ENCODE results near the gene GHR. TPM values are rescaled to one million over a fixed set of nuclear protein-coding genes. Genes with fewer than 3 reads are reported as not detected.

GHR gene
- total RNA-seq = under 0.01 TPM

DNA sequence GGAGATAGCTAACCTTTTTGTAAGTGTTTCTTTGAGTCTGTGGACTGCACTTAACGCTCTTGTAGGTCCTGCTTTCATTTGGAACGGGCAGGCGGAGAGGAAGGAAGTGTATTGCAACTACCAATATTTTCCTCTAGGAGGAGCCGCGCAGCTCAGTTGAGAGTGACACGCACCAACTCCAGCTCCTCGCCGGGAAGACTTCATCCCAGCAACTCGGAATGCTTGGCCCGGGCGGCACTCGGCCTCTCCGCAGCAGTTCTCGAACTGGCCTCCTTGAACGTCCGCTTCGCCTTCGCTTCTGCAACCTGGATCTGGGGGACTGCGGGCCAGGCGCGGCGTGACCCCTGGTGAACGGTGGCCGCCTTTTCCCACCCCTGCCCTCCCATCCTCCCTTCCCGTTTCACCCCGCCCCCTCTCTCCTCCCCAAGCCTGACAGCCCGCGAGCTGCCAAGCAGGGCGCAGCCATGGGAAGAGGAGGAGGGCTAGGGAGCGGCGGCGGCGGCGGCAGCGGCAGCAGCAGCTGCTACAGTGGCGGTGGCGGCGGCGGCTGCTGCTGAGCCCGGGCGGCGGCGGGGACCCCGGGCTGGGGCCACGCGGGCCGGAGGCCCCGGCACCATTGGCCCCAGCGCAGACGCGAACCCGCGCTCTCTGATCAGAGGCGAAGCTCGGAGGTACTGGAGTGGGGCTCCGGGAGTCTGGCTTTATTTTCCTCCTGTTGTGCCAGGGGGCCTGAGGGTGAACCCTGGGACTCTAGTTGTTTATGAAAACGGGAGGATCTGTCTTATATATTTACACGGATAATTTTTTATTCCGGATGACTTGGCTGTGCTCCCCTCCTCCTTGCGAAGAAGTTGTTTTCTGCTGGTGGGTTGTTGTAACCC lies at the start of gene GHR:
Gene GHR (plus strand): TSS at position 155 of the 881 bp plus-strand sequence. CDS start 142,436 bp downstream, outside the sequence.
- peak in 2 of 3 donors; percentile 46 to 70 for DNase-seq (ENCODE audit: low read depth in 2 of 3, low spot score in 2 of 3)

DNA sequence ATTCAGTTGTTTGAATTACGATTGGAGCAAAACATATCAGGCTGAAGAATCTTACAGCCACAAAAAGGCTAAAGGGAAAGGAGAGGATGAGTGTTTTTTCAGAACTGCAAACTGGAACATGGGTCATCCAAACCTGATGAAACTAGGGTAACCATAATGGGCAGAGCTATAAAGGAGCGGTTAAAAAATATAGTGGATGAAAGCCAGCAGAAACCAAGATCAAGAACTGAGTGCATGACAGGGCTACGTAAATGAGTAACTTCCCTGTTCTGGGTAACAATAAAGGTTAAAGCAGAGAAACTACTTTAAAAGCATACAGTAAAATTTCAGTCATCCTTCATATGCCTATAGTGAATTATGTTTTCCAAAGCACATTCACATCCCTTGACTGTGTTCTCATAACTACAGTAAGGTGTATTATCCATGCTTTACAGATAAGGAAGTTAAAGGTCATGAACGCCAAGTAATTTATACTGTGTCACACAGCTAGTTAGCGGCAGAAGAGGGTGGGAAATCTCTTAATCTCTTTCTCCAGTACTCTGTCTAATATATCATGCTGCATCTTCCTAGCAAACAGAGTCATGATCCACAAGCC lies 48.5 kb upstream of the GHR start:
- no peak for DNase-seq (ENCODE audit: low read depth in 2 of 3, low spot score in 2 of 3)

DNA sequence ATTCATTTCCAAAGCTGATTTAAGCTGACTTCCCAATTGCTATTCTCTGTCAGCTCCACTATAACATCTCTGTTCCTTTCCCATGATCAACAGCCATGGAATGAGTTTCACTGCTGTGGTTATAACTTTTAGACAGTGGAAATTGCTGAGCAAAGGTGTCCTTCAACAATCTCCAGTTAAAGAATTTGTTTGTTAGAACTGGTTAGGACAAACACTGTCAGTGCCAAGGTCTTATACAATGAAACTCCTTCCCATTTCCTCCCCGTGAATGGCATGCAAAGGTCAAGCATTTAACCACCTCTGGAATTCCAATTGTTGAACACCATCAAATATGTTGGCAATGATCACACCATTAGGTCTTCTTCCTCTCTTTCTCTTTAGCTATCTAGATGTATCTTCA lies 45.7 kb upstream of the GHR start:
- DNase-seq (ENCODE audit: low read depth in 2 of 3, low spot score in 2 of 3) = no peak

DNA sequence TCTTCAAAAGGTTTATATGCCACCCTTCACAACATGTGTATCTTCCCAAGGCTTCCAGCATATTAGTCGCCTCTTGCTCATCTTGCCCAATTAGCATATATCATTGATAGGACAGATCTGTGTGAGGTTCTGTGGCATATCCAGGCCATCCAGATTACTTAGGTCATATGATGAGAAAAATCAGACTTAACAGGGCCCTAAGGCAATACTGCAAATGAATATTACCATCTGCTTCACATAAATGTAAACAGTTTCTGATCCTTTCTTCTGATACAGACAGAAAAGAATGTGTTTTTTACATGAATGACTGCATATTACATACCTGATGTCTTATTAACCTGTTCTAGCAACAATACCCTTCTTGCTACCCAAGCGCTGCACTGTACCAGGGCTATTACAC lies 41.3 kb upstream of the GHR start:
- no peak for DNase-seq (ENCODE audit: low read depth in 2 of 3, low spot score in 2 of 3)

DNA sequence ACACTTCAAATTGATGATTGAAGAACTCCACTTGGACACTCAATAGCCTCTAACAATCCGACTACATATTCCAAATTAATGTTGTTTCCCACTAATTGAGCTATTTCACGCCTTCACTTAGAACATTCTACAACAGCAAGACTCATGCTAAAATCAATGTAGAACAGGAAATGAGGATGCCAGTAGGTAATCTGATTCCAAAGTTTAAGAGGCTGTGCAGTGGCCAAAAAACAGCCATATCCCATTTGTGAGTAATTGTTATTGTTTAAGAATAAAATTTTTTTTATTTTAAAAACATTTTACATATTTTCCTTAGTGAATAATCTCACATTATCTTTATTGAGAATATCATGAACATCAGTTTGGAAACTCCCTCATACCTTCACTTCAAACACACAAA lies 35.7 kb upstream of the GHR start:
- no peak for DNase-seq (ENCODE audit: low read depth in 2 of 3, low spot score in 2 of 3)

DNA sequence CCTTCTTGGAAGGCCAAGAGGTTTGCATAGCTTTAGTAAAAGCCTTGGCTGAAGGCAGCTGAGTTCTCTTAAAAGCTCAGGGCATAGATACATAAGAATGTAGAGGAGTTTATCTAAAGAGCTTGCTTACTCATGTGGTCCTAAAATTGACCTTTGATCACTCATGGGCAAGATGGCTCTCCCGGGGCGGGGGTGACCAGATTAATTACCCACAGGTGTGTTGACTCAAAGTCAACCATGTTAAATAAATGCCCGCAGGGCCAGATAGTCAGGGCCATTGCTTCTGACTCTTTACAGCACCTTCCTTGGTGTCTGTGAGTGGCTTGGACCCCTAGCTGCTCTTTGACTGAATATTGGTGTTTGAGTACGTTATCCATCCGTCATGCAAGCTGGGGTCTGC lies 33.1 kb upstream of the GHR start:
- DNase-seq (ENCODE audit: low read depth in 2 of 3, low spot score in 2 of 3) = no peak

DNA sequence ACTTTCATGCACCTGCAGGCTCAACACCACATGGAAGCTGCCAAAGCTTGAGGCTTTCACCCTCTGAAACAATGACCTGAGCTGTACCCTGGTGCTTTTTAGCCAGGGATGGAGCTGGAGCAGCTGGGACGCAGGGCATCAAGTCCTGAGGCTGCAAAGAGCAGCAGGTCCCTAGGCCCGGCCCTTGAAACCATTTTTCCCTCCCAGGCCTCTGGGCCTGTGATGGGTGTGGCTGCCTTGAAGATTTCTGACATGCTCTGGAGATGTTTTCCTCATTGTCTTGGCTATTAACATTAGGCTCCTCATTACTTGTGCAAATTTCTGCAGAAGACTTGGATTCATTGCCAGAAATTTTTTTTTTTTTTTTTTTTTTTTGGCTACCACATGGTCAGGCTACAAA lies 30.3 kb upstream of the GHR start:
- DNase-seq (ENCODE audit: low read depth in 2 of 3, low spot score in 2 of 3) = no peak

DNA sequence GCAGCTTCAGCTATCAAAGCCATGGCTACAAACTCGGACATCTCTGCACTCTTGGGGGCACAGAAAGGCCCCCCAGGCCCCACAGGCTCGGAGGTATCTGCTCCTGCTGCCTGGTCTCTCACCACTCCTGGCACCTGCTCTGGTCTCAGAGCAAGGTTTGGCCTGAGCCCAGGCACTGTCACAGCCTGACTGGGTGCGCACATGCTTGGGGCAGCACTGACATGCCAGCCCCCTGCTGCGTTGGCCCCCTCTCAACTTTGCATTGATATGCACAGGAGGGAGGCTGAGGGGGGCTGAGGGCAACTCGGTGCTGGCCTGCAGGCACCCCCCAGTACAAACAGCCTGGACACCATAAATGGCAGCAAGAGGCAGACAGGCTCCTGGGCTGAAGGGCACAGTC lies 27.1 kb upstream of the GHR start:
- no peak for DNase-seq (ENCODE audit: low read depth in 2 of 3, low spot score in 2 of 3)

DNA sequence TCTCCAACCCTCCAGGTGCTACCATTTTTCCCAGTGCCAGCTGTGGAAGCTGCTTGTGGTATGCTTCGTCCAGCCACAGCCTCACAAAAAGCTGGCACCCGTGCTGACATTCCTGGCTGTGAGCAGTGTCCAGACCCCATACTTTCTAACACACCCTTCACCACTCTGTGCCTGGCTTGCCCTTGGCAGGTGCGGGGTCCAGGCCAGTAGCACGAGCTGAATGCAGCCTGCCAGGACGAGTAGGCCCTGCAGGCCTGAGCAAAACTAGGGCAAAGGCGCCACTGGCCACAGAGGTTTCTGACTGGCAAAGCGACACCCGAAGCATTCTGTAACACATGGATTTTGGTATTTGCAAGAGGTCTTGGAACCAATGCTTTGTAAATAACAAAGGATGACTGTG lies 26.0 kb upstream of the GHR start:
- DNase-seq (ENCODE audit: low read depth in 2 of 3, low spot score in 2 of 3) = no peak

DNA sequence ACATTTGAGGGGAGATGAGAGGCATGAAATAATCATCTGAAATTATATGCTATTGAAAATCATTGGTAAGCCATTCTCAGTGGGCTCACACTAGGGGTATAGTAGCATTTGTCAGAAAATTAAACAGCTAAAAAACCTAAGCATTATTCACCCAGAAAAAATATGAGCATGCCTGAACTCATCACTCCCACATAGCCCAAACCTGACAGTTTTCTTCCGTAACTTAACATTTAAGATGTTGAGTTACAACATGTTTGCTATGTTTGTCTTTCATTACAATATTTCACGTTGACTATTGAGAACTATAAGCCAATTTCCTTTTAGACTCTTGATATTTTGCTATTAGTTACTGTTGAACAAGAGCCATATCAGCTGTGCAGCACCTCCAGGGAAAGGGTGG lies 23.5 kb upstream of the GHR start:
- no peak for DNase-seq (ENCODE audit: low read depth in 2 of 3, low spot score in 2 of 3)

DNA sequence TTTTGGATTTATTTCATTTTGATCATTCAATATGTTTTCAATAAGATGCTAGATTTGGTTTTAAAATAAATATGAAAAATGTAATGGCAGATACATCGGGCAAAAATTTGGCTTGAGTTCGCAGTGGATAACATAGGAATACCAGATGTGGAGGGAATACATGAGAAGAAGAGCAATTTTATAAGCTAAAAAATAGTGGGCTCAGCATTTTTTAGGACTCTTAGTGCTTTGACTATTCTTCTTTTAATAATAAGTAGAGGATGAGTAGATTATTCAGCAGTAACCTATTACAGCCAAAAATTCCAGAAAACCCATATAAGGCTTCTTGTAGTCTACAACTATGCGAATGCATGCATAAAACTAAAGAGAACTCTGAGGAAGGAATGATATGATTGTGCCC lies 22.8 kb upstream of the GHR start:
- DNase-seq (ENCODE audit: low read depth in 2 of 3, low spot score in 2 of 3) = no peak

DNA sequence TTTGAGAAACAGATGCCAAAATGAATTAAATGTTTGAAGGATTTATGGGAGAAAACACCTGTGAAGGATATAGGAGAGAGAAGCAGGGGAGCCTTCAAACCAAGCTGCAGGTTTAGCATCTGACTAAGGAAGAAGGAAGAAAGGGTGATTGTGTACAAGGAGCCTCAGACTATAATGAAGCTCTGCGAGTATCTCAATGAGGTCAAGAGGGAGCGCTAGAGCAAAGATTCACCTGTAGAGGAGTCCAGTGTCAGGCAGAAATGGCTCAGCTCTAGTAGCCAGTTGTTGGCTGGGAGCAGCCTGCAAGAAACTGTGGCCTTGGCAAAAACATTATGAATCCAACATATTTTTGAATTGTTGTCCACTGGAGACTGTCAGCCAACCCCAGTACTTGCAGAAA lies 20.0 kb upstream of the GHR start:
- no peak for DNase-seq (ENCODE audit: low read depth in 2 of 3, low spot score in 2 of 3)

DNA sequence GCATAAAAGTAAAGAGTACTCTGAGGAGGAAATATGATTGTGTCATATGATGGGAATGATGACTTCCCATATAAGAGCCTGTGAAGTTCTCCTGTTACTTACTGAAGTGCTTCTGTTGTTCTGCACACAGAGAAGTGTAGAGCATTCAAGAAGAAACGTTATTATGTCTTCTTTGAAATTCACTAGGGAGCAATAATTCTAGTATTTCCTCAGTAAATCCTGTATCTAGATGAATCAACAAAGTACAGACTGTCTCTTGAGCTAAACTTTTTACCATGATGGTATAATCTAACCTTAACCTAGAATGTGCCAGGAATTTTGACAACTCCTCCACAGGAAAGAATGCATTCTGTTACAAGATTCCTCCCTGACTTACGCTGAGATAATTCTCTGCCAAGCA lies 18.9 kb upstream of the GHR start:
- DNase-seq (ENCODE audit: low read depth in 2 of 3, low spot score in 2 of 3) = no peak

DNA sequence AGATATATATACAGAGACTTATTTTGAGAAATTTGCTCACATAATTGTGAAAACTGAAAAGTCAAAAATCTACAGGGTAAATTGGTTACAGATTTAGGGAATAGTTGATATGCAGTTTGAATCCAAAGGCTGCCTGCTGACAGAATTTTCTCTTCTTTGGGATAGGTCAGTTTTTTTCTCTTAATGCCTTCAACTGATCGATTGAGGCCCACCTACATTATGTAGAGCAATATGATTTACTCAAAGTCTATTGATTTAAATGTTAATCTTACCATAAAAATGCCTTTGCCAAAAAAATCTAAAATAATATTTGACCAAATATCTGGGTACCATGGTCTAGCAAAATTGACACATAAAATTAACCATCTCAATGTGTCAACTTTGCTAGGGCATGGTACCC lies 3.9 kb upstream of the GHR start:
- DNase-seq (ENCODE audit: low read depth in 2 of 3, low spot score in 2 of 3) = no peak

DNA sequence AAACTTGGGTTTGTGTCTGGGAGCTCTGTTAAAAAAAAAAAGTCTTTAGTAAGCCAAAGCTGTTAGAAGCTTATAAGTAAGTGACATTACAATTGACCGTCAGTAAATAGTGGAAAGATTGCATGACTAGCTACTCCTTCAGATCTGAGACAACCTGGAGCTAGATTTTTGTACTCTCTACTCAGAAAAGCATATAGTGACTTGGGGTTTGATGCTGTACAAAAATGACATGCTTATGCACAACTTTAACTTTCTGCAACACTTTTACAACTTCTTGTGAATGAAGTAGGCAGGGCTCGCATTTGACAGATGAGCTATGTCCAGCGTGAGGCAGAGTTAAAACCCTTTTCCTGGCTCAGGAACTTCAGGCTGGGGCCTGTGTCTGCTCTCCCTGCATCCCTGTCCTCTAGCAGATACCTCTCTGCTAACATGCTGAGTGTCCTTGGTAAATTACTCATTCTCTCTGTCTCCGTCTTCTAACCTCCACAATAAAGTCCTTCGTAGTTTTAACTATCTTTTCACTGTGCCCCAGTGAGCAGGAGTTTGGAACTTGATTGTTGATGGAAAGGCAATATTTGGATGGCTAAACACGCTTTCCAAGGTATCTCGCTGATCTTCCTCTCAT lies 471 bp upstream of the GHR start:
- DNase-seq (ENCODE audit: low read depth in 2 of 3, low spot score in 2 of 3) = no peak

DNA sequence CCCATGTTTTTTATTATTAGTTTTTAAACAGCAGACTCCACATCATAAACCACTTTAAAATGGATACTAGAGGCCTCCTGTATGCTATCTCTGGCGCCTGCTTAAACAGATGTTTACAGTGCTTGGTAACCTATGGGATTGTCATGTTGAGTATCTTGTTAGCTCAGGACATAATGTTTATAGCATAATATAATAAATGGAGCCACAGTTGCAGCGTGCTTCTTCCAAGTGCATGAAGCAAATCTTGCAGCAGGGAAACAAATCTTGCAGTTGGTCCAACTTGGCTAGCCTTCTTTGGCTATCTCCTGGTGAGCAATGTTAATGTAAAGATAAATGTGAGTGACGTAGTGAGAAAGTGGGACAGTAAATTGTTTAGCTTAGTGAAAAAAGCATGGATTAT lies 2.8 kb downstream of the GHR start:
- no peak for DNase-seq (ENCODE audit: low read depth in 2 of 3, low spot score in 2 of 3)

DNA sequence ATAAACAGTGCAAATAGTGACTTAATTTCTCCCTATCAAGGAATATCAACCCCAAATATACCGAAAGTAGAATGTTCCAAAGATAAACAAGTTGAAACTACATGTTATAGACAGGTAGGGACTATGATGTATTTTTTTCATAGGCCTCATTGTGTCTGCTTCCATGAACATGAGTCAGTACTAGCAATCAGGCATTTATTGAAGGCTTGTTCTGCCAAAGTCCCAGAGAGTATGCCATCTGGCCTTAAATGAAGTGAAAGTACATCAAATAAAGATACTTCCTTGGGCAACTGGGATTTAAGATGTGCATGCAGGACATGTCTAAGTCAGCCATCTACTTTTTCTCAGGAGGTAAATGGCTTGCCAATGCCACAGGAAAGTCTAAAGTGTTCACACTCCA lies 6.5 kb downstream of the GHR start:
- DNase-seq (ENCODE audit: low read depth in 2 of 3, low spot score in 2 of 3) = no peak

DNA sequence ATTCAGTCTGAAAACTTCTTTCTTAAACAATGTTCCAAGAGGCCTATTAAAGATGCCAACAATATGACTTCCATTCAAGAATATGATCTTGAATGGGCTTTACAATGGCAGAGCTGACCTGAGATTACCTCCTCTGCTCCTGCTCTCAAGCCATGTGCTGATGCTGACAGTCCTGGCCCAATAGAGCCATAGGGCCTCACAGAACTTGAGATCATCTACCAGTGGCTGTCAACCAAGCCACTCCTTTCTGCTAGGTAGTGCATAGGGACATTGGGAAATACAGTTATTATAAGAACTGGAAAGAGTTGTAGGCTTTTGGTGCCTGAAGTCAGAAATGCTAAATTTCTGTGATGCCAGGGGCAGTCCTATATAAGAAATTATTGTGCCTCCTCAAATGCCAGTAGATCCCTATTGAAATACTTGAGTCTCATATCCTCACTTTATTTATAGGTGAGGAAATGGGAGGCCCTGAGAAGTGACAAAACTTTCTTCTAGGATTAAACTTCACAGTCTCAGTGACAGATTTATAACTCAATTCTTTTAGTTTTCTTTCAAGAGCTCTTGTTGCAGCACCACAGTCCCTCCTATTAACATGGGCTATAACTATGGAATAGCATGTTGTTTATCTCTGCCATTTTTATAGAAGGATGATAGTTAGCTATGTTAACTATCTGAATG lies 10.9 kb downstream of the GHR start:
- no peak for DNase-seq (ENCODE audit: low read depth in 2 of 3, low spot score in 2 of 3)

DNA sequence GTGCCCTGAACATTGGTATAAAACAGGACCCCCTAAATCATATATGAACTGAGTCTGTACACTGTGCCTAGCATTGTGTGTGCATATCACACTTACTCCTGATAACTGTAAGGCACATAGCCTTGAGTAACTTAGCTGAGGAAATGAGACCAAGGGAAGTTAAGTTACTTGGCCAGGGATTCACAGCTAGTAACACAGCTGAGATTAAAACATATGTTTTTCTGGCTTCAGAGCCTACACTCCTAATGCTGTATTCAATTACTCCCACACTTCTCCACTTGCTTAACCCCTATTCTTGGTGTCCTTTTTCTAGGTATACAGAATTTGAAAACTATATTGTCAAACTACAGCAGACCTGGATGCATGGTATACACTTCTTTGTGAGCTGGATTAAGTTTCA lies 12.8 kb downstream of the GHR start:
- no peak for DNase-seq (ENCODE audit: low read depth in 2 of 3, low spot score in 2 of 3)

DNA sequence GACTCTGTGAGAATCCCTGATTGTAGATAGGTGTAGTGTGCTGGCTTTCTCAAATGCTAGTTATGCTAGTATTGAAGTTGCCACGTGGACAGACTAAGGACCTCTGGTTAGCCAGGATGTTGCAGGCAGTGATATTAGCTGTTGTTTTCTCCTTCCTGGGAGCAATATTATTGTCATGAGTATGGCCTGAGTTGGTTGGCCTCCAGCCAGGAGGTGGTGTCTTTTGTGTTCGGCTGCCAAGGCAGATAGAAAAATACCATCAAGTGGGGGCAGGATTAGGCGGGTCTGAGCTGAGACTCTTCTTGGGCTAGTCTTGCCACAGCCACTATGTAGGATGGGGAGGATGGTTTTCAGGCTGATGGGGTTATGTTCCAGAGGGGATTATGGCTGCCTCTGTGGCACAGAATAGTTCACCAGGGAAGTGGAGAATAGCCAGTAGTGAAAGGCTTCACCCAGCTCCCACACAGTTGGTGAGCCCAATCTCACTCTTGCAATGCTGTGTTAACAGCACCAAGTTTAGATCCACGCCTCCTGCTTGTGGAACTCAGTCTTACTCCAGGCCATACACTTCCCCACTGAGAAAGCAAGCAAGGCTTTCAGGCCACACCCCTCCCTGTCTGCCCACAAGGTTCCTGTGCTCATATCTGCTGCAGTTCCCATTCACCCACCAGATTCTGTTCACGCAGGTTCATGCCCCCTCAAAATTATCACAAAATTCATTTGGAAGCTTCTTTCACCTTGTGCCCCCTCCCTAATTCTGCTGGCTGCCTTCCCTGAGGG lies 31.2 kb downstream of the GHR start:
- no peak for DNase-seq (ENCODE audit: low read depth in 2 of 3, low spot score in 2 of 3)

DNA sequence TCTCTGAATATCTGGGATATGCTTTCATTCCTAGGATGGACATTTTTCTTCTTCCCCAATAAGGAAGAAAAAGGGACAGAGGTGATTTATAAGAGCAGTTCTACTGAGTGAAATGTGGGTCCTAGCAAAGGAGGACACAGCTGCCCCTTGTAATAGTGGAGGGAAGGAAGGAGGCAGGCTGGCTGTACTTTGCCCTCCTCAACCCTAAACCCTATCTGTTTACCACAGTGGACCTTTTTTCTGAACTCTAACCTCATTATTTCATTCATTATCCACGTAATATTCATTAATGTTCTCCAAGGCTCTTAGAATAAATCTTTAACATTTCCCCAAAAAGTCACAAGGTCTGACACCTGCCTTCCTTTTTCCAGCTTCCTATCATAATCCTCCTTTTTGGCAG lies 37.8 kb downstream of the GHR start:
- DNase-seq (ENCODE audit: low read depth in 2 of 3, low spot score in 2 of 3) = no peak
